Aorta (tissue), 5 donors: ENCODE measurements around the gene SPON1. TPM values are rescaled to one million over a fixed set of nuclear protein-coding genes. Genes with fewer than 3 reads are reported as not detected.

Experiments
- ATAC-seq: fragments of 200-7000 bp; cut with Tn5 transposase; one replicate; pipeline ENCODE4 v1.9.1; 2022; ENCODE audit warnings: moderate library complexity; ENCODE audit not compliant: low FRiP score
- DNase-seq, 2 donors: peaks; one replicate each; pipeline ENCODE4 v3.0.0-alpha.2; 2020
- H3K27ac ChIP-seq, 2 donors: one replicate each; pipeline ENCODE4 v1.5.1; 2013; ENCODE audit warnings: low read length in 2 of 2, mild to moderate bottlenecking in 2 of 2, moderate library complexity in 2 of 2, control low read depth in 1 of 2, inconsistent platforms in 1 of 2, low read depth in 1 of 2
- H3K27me3 ChIP-seq, 2 donors: one replicate each; pipeline ENCODE4 v1.6.1; 2013; ENCODE audit warnings: control low read depth in 1 of 2, low read length in 1 of 2, mild to moderate bottlenecking in 1 of 2, moderate library complexity in 1 of 2; ENCODE audit not compliant: insufficient read depth in 2 of 2, control insufficient read depth in 1 of 2
- H3K36me3 ChIP-seq, 2 donors: one replicate each; pipeline ENCODE4 v1.6.1; 2013; ENCODE audit warnings: control low read depth in 1 of 2, low read length in 1 of 2, mild to moderate bottlenecking in 1 of 2; ENCODE audit not compliant: insufficient read depth in 2 of 2, control insufficient read depth in 1 of 2
- H3K4me1 ChIP-seq, 2 donors: one replicate each; pipeline ENCODE4 v1.6.1; 2013; ENCODE audit warnings: low read length in 2 of 2, control low read depth in 1 of 2, mild to moderate bottlenecking in 1 of 2, moderate library complexity in 1 of 2; ENCODE audit not compliant: insufficient read depth in 2 of 2, control insufficient read depth in 1 of 2
- H3K4me3 ChIP-seq, 2 donors: one replicate each; pipeline ENCODE4 v1.5.1; 2013; ENCODE audit warnings: low read length in 2 of 2, control low read depth in 1 of 2, mild to moderate bottlenecking in 1 of 2
- H3K9me3 ChIP-seq: one replicate; pipeline ENCODE4 v1.6.1; 2013; ENCODE audit warnings: mild to moderate bottlenecking, low read length; ENCODE audit not compliant: control insufficient read depth
- WGBS, 2 donors: extraction: QIAGEN DNeasy Blood & Tissue Kit; methylation state at CpG; one replicate each; pipeline ENCODE4 v1.1.7; 2013; 5-methylcytosine and 5-hydroxymethylcytosine counted together
- intact Hi-C, 2 donors: fragments of 100-400 bp; cut with DNase I; formaldehyde crosslinking; loops; one replicate each; pipeline versions ENCODE4 v1.14.2 to v1.15.0; 2022
- polyA plus RNA-seq, 2 donors: library from polyadenylated mRNA; stranded (reverse); fragments of 200-250 nt; gene quantifications; one replicate each; pipeline ENCODE4 v1.2.3, GENCODE V29; 2013
- total RNA-seq, 2 donors: library from RNA; stranded (reverse); fragmentation: NEBNext Ultra II Directional; extraction: Animal tissue kit (Norgen Biotek cat#: 25700); gene quantifications; one replicate each; pipeline ENCODE4 v1.2.1, GENCODE V29; 2021
- donor health status: healthy with polysubstance abuse.
- donor health status: Bipolar disorder and iron deficiency.
- donor health status: DM: no; HTN: no; CAD: no.
- donor health status: DM: no; HTN: no; CAD: no.
- donor health status: DM: yes; HTN: yes; CAD: no.

SPON1 gene
- total and polyA plus RNA-seq, 4 donors, result 7.0 to 79.2 (median 24.9) TPM

DNA sequence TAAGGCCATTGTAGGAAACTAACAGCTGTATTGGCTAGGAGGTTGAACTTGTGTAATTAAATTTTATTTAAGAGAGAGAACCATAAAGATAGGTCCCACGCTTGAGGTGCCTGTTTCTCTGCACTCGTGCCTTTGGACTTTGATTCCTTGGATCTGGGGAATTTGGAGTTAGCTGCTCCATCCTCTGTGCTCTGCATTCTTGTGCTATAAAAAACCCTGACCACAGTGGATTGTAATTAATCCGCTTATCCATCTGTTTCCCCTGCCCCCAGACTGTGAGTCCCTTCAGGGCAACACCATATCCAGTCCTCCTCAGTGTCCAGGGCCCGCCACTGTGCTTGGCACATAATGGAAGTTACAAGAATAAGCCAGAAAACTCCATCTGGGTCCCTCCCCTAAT is 169.8 kb downstream of the SPON1 start:
- 43 to 63% methylated on average over 4 of the region's 4 CpGs for WGBS, 2 donors
- Histone ChIP-seq H3K27me3 (no peaks in the 10 kb centered on the region), H3K4me3 (no peak overlapping the region), H3K36me3 (no peaks in the 10 kb centered on the region), H3K27ac (no peak overlapping the region), H3K9me3 (no peaks in the 10 kb centered on the region), H3K4me1 (no peaks in the 10 kb centered on the region)
- intact Hi-C loops, result no loop called here
- ATAC-seq, result no peak
- DNase-seq, result no peak

- no peaks in the 10 kb centered on the region for H3K9me3 ChIP-seq
- no peaks in the 10 kb centered on the region for H3K27me3 ChIP-seq
- no peak overlapping the region for H3K4me3 ChIP-seq
- ATAC-seq (no peak), DNase-seq (no peak)
- intact Hi-C loops, result no loop called here
- no peaks in the 10 kb centered on the region for H3K4me1 ChIP-seq
- H3K36me3 ChIP-seq, result peaks cover 0 to 2% of the 10 kb centered on the region in 2 donors
- H3K27ac ChIP-seq, result no peak overlapping the region
- 90 to 91% methylated on average over 4 of the region's 4 CpGs for WGBS, 2 donors
These were observed 170.9 kb downstream of the SPON1 start for GRCh38 chr11:14133381-14133780.

GRCh38 chr11:14136561-14136960 is 174.0 kb downstream of the SPON1 start:
- Histone ChIP-seq H3K9me3 (no peaks in the 10 kb centered on the region), H3K27ac (no peak overlapping the region), H3K4me1 (no peaks in the 10 kb centered on the region), H3K27me3 (no peaks in the 10 kb centered on the region), H3K36me3 (peaks cover 0 to 2% of the 10 kb centered on the region in 2 donors), H3K4me3 (no peak overlapping the region)
- DNase-seq, result no peak
- intact Hi-C loops, result no loop called here
- 35 to 50% methylated on average over 1 of the region's 1 CpG for WGBS, 2 donors
- no peak for ATAC-seq

GRCh38 chr11:14137284-14137683 is 174.8 kb downstream of the SPON1 start:
- Histone ChIP-seq H3K9me3 (no peaks in the 10 kb centered on the region), H3K4me1 (no peaks in the 10 kb centered on the region), H3K4me3 (no peak overlapping the region), H3K27me3 (no peaks in the 10 kb centered on the region), H3K36me3 (peaks cover 0 to 2% of the 10 kb centered on the region in 2 donors), H3K27ac (no peak overlapping the region)
- WGBS, 2 donors, result 59 to 63% methylated on average over 4 of the region's 4 CpGs
- DNase-seq (no peak), ATAC-seq (no peak)
- intact Hi-C loops, result no loop called here

- H3K4me1 ChIP-seq, result no peaks in the 10 kb centered on the region
- no peaks in the 10 kb centered on the region for H3K27me3 ChIP-seq
- H3K27ac ChIP-seq, result no peak overlapping the region
- WGBS, 2 donors, result 91 to 95% methylated on average over 3 of the region's 3 CpGs
- no peaks in the 10 kb centered on the region for H3K9me3 ChIP-seq
- ATAC-seq, result no peak
- DNase-seq, result no peak
- H3K36me3 ChIP-seq, result peaks cover 0 to 2% of the 10 kb centered on the region in 2 donors
- intact Hi-C loops, result loop anchor here in 1 of 2 donors (10.0 kb wide), 1 partner anchor 104 kb away; no protein-coding TSS in a partner anchor
- no peak overlapping the region for H3K4me3 ChIP-seq
These were observed 178.5 kb downstream of the SPON1 start for GRCh38 chr11:14140991-14141390.

- intact Hi-C loops, result loop anchor here in 1 of 2 donors (10.0 kb wide), 1 partner anchor 103 kb away; no protein-coding TSS in a partner anchor
- ATAC-seq (no peak), DNase-seq (no peak)
- Histone ChIP-seq H3K27ac (no peak overlapping the region), H3K27me3 (no peaks in the 10 kb centered on the region), H3K4me1 (no peaks in the 10 kb centered on the region), H3K4me3 (no peak overlapping the region), H3K36me3 (peaks cover 0 to 2% of the 10 kb centered on the region in 2 donors), H3K9me3 (no peaks in the 10 kb centered on the region)
- 41 to 57% methylated on average over 1 of the region's 1 CpG for WGBS, 2 donors
These were observed 179.2 kb downstream of the SPON1 start for GRCh38 chr11:14141676-14142075.

DNA sequence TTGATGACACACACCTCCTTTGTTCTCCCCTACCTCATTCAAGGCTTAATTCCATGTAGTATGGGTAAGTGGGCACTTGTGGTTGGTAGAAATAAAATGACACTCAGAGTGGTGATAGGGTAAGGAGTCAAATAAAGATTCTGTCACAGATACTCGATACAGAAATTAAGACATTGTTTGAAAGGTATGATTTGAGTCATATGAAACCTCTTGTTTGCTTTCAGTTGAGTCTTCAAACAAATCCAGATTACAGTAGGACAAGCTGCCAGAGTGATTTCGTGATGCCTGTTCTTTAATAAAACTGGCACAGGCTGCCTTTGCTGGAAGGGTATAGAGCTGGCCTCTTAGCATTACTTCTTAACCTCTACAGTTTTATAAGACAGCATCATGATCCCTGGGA is 182.4 kb downstream of the SPON1 start:
- H3K4me3 ChIP-seq, result no peak overlapping the region
- no peaks in the 10 kb centered on the region for H3K9me3 ChIP-seq
- no peak for DNase-seq
- H3K36me3 ChIP-seq, result no peaks in the 10 kb centered on the region
- no peak for ATAC-seq
- no peaks in the 10 kb centered on the region for H3K4me1 ChIP-seq
- WGBS, 2 donors, result 51 to 55% methylated on average over 2 of the region's 2 CpGs
- H3K27me3 ChIP-seq, result no peaks in the 10 kb centered on the region
- intact Hi-C loops, result loop anchor here (5.0 to 10.0 kb wide), 2 partner anchors 100 to 102 kb away; no protein-coding TSS in a partner anchor
- H3K27ac ChIP-seq, result no peak overlapping the region

GRCh38 chr11:14148653-14149273 is 186.2 kb downstream of the SPON1 start:
- 38 to 50% methylated on average over 3 of the region's 3 CpGs for WGBS, 2 donors
- no peak overlapping the region for H3K4me3 ChIP-seq
- peaks cover under 1% of the 10 kb centered on the region for H3K9me3 ChIP-seq
- ATAC-seq (peak; percentile 71), DNase-seq (no peak)
- H3K36me3 ChIP-seq, result no peaks in the 10 kb centered on the region
- H3K27me3 ChIP-seq, result no peaks in the 10 kb centered on the region
- intact Hi-C loops, result loop anchor here (2.0 to 10.0 kb wide), 3 partner anchors 96 to 192 kb away; no protein-coding TSS in a partner anchor
- no peak overlapping the region for H3K27ac ChIP-seq
- no peaks in the 10 kb centered on the region for H3K4me1 ChIP-seq

DNA sequence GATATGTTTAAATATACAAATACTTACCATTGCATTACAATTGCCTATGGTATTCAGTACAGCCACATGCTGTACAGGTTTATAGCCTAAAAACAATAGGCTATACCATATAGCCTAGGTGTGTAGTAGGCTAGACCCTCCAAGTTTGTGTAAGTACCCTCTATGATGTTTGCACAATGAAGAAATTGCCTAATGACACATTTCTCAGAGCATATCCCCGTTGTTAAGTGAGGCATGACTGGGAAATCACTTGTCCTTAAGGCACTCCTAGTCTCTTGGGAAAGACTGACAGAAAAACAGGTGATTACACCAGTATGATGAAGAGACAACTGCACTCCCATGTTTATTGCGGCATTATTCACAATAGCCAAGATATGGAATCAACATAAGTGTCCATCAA is 187.2 kb downstream of the SPON1 start:
- H3K36me3 ChIP-seq, result no peaks in the 10 kb centered on the region
- H3K9me3 ChIP-seq, result peaks cover 6% of the 10 kb centered on the region
- H3K4me3 ChIP-seq, result no peak overlapping the region
- H3K4me1 ChIP-seq, result no peaks in the 10 kb centered on the region
- 60 to 87% methylated on average over 2 of the region's 2 CpGs for WGBS, 2 donors
- DNase-seq, result no peak
- intact Hi-C loops, result loop anchor here (2.0 to 10.0 kb wide), 4 partner anchors 95 to 193 kb away; no protein-coding TSS in a partner anchor
- no peak overlapping the region for H3K27ac ChIP-seq
- H3K27me3 ChIP-seq, result no peaks in the 10 kb centered on the region
- no peak for ATAC-seq
